DMS79 treated with DMSO at 0.1 percent for 48 hours (cell line): ENCODE data around the gene MAT2A.
"Not testable (repeated sequence)": the region's sequence is repeated elsewhere in the genome, so short reads cannot be mapped to it uniquely, and the experiment has no call there.

Experiments
- DNase-seq: peaks from one replicate; lab custom pipeline; 2025; lab: John Stamatoyannopoulos, UW

Gene MAT2A

GRCh38 chr2:85579266-85579935, 40.4 kb downstream of the MAT2A start:
- DNase-seq, result no peak

GRCh38 chr2:85580206-85580605, 41.2 kb downstream of the MAT2A start:
- DNase-seq, result no peak

GRCh38 chr2:85582492-85582891, 43.5 kb downstream of the MAT2A start:
- DNase-seq, result no peak

GRCh38 chr2:85583667-85584353, 44.8 kb downstream of the MAT2A start:
- no peak for DNase-seq

- DNase-seq, result no peak
Measured at GRCh38 chr2:85584354-85584856, 45.4 kb downstream of the MAT2A start, which contains the start of gene VAMP5. Gene VAMP5 (plus strand): TSS chr2:85584431. CDS start chr2:85584491, 60 bp downstream.

- DNase-seq, result no peak
Measured at GRCh38 chr2:85584857-85585780, 46.2 kb downstream of the MAT2A start.

- DNase-seq, result no peak
Measured at GRCh38 chr2:85585781-85586105, 46.8 kb downstream of the MAT2A start.

GRCh38 chr2:85588236-85588635, 49.3 kb downstream of the MAT2A start:
- no peak for DNase-seq

GRCh38 chr2:85588645-85589044, 49.7 kb downstream of the MAT2A start:
- DNase-seq, result no peak

- no peak for DNase-seq
Measured at GRCh38 chr2:85589181-85589580, 50.2 kb downstream of the MAT2A start.

- DNase-seq, result peak; percentile 48
Measured at GRCh38 chr2:85589982-85590791, 51.2 kb downstream of the MAT2A start.

- DNase-seq, result no peak
Measured at GRCh38 chr2:85590950-85591349, 52.0 kb downstream of the MAT2A start.

- no peak for DNase-seq
Measured at GRCh38 chr2:85591563-85591962, 52.6 kb downstream of the MAT2A start.

GRCh38 chr2:85592299-85592698, 53.3 kb downstream of the MAT2A start:
- not testable (repeated sequence) for DNase-seq

GRCh38 chr2:85593023-85593422, 54.1 kb downstream of the MAT2A start:
- no peak for DNase-seq
